ENCODE data around the gene DENND2A.
A peak's percentile ranks its signal among the peaks of the same experiment; 100 is the strongest.

Gene DENND2A, protein sequence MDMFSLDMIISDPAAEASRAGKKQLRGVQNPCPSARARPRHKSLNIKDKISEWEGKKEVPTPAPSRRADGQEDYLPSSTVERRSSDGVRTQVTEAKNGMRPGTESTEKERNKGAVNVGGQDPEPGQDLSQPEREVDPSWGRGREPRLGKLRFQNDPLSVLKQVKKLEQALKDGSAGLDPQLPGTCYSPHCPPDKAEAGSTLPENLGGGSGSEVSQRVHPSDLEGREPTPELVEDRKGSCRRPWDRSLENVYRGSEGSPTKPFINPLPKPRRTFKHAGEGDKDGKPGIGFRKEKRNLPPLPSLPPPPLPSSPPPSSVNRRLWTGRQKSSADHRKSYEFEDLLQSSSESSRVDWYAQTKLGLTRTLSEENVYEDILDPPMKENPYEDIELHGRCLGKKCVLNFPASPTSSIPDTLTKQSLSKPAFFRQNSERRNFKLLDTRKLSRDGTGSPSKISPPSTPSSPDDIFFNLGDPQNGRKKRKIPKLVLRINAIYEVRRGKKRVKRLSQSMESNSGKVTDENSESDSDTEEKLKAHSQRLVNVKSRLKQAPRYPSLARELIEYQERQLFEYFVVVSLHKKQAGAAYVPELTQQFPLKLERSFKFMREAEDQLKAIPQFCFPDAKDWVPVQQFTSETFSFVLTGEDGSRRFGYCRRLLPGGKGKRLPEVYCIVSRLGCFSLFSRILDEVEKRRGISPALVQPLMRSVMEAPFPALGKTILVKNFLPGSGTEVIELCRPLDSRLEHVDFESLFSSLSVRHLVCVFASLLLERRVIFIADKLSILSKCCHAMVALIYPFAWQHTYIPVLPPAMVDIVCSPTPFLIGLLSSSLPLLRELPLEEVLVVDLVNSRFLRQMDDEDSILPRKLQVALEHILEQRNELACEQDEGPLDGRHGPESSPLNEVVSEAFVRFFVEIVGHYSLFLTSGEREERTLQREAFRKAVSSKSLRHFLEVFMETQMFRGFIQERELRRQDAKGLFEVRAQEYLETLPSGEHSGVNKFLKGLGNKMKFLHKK

DNA sequence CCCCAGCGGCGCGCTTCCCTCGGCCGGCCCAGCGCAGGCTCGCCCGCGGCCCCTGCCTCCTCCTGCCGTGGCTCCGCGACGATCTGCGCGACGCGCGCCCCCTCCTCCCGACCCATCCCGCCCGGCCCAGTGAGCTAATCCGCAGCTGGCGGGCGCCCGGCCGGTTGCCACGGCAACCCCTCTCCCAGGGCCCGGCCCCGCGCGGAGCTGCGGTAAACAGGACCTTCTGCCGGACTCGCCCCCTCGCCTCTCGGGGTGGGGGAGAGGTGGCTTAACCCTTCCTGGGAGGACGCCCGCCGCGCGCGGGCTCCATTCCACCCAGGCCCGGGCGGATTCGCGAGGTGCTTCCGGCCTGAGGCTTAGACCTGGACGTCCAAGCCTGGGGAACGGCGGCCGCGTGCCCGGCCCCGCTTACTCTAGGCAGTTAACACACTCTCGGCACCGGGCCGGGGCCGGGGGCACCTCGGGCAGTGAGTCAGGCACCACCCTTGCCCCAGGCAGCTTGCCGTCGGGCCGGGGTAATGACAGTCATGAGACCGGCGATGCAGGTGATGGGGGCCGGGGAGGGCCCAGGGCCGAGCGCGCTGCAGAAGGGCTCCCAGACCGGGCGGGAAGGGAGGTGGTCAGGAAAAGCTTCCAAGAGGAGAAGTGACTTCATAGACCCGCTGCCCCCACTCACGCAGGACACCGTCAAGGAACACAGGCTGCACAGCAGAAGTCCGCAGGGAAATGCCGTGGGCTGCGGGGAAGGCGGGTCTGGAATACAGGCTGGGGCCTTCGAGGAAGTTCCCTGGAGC is at the start of gene DENND2A:
Gene DENND2A (minus strand): TSS at position 87 of the 797 bp plus-strand sequence. CDS start 38,416 bp downstream, outside the sequence.
- H2AFZ ChIP-seq = peak within 1 kb of the TSS; percentile 100
- H3K9me3 ChIP-seq (ENCODE audit: control insufficient read depth, low read length) = no peaks in the 10 kb centered on the region
- TF ChIP-seq, protein P1, sequence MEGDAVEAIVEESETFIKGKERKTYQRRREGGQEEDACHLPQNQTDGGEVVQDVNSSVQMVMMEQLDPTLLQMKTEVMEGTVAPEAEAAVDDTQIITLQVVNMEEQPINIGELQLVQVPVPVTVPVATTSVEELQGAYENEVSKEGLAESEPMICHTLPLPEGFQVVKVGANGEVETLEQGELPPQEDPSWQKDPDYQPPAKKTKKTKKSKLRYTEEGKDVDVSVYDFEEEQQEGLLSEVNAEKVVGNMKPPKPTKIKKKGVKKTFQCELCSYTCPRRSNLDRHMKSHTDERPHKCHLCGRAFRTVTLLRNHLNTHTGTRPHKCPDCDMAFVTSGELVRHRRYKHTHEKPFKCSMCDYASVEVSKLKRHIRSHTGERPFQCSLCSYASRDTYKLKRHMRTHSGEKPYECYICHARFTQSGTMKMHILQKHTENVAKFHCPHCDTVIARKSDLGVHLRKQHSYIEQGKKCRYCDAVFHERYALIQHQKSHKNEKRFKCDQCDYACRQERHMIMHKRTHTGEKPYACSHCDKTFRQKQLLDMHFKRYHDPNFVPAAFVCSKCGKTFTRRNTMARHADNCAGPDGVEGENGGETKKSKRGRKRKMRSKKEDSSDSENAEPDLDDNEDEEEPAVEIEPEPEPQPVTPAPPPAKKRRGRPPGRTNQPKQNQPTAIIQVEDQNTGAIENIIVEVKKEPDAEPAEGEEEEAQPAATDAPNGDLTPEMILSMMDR (IDR thresholded peaks at IDR 0.05) = no peak
- peak within 1 kb of the TSS; percentile 37 for H3K9ac ChIP-seq
- no peaks in the 10 kb centered on the region for H3K36me3 ChIP-seq (ENCODE audit: control insufficient read depth, insufficient read depth, low read length)
- H3K4me2 ChIP-seq (ENCODE audit: low read length) = peak within 1 kb of the TSS; percentile 85
- no peaks in the 10 kb centered on the region for H3K27me3 ChIP-seq (ENCODE audit: control insufficient read depth, insufficient read depth, low read length)
- peak within 1 kb of the TSS; percentile 69 for H3K4me3 ChIP-seq (ENCODE audit: low read depth, low read length)
- H3K27ac ChIP-seq = peak within 1 kb of the TSS; percentile 68
- H3K79me2 ChIP-seq = no peaks in the 10 kb centered on the region
- peaks cover 5% of the 10 kb centered on the region for H3K4me1 ChIP-seq

DNA sequence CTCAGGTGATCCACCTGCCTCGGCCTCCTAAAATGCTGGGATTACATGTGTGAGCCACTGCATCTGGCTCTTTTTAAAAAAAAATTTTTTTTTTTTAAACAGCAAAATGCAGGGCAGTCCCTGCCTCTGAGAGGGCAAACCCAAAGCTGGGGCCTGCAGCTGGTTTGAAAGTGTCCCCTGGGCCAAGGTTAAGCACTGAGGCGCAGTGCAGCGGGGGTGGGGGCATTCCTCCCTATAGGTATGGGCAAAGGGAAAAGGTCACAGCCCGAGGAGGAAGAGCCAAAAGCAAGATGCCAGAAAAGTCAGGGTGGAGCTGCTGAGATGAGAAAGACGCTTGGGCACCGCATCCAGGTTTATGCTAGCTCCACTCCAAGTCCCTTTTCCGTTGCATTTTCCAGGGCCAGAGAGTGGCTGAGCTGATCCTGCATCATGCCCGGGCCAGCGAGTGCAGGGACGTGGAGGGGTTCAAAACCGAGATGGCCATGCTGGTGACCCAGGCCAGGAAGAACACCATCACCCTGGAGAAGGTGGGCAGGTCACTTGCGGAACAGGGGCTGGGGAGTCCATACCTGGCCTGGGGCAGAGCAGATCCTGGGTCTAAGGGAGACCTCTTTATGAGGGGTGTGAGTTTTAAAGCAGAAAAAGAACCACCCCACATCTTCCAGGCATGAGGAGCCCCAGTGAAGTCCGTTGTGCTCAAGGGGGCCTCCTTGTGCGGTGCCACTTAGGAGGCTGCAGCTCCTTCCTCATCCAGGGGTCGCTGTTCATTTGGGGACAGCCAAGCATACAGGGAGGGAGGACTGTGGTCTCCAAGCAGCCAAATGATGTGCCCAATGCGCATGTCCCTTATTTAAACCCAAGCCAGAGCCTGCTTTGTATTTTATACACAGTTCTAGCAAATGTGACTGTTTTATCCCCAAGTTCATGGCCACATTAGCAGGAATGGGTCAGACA is 48.9 kb upstream of the DENND2A start:
- H2AFZ ChIP-seq = no peak overlapping the region
- H3K4me3 ChIP-seq (ENCODE audit: low read depth, low read length) = no peak overlapping the region
- no peak overlapping the region for H3K27ac ChIP-seq
- no peaks in the 10 kb centered on the region for H3K79me2 ChIP-seq
- H3K4me2 ChIP-seq (ENCODE audit: low read length) = no peak overlapping the region
- H3K27me3 ChIP-seq (ENCODE audit: control insufficient read depth, insufficient read depth, low read length) = no peaks in the 10 kb centered on the region
- no peak overlapping the region for H3K9ac ChIP-seq
- TF ChIP-seq, protein P1 (IDR thresholded peaks at IDR 0.05) = no peak
- H3K4me1 ChIP-seq = no peaks in the 10 kb centered on the region
- H3K36me3 ChIP-seq (ENCODE audit: control insufficient read depth, insufficient read depth, low read length) = no peaks in the 10 kb centered on the region
- no peaks in the 10 kb centered on the region for H3K9me3 ChIP-seq (ENCODE audit: control insufficient read depth, low read length)

DNA sequence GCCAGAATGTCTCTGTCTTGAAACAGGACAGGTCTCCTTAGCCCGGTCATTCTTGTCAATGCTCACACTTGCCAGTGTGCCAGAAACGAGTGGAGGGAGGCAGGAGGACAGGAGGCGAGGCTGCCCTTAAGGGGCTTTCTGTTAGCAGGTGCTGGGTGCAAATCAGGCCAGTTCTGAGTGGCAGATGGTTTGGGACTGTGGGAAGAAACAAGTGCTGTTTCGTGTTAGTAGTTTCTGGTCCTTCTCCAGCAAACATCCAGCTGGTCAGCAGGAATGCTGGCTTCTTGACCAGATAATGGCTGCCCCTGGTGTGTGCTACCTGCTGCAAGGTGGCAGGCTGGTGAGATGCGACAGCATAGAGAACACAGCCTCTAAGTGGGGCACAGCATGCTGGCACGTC is 47.7 kb upstream of the DENND2A start:
- H3K27me3 ChIP-seq (ENCODE audit: control insufficient read depth, insufficient read depth, low read length) = no peaks in the 10 kb centered on the region
- H3K79me2 ChIP-seq = no peaks in the 10 kb centered on the region
- H3K36me3 ChIP-seq (ENCODE audit: control insufficient read depth, insufficient read depth, low read length) = no peaks in the 10 kb centered on the region
- no peak overlapping the region for H3K4me2 ChIP-seq (ENCODE audit: low read length)
- no peak overlapping the region for H3K4me3 ChIP-seq (ENCODE audit: low read depth, low read length)
- no peaks in the 10 kb centered on the region for H3K4me1 ChIP-seq
- no peak overlapping the region for H3K27ac ChIP-seq
- TF ChIP-seq, protein P1 (IDR thresholded peaks at IDR 0.05) = no peak
- no peak overlapping the region for H3K9ac ChIP-seq
- no peaks in the 10 kb centered on the region for H3K9me3 ChIP-seq (ENCODE audit: control insufficient read depth, low read length)
- no peak overlapping the region for H2AFZ ChIP-seq

DNA sequence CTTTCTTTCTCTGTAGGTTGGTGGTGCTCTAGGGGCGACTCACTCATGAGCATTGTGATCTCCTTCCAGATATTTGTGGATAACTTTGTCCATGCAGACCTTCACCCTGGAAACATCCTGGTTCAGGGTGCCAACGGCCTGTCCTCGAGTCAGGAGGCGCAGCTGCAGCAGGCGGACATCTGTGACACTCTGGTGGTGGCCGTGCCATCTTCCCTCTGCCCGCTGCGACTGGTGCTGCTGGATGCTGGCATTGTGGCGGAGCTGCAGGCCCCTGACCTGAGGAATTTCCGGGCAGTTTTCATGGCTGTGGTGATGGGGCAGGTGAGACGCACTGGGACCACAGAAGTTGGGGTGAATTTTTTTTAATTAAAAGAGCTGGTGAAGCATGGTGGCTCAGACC is 46.3 kb upstream of the DENND2A start:
- Histone ChIP-seq H3K9me3 (ENCODE audit: control insufficient read depth, low read length) (no peaks in the 10 kb centered on the region), H2AFZ (no peak overlapping the region), H3K4me3 (ENCODE audit: low read depth, low read length) (no peak overlapping the region), H3K79me2 (no peaks in the 10 kb centered on the region), H3K4me2 (ENCODE audit: low read length) (no peak overlapping the region), H3K27ac (no peak overlapping the region), H3K4me1 (no peaks in the 10 kb centered on the region), H3K27me3 (ENCODE audit: control insufficient read depth, insufficient read depth, low read length) (no peaks in the 10 kb centered on the region), H3K9ac (no peak overlapping the region), H3K36me3 (ENCODE audit: control insufficient read depth, insufficient read depth, low read length) (no peaks in the 10 kb centered on the region)
- TF ChIP-seq, protein P1 (IDR thresholded peaks at IDR 0.05) = no peak

All from parathyroid adenoma (tissue), 2 donors.